Measurements from ENCODE around the gene THSD8.

The THSD8 gene

GRCh38 chr19:12825254-12826131, 23.6 kb downstream of the THSD8 start:
- no peak overlapping the region for H3K4me3 ChIP-seq (ENCODE audit: low read depth, low read length)
- peak; percentile 47 for TF ChIP-seq CTCF (IDR thresholded peaks at IDR 0.05; ENCODE audit: low read depth, low read length)
- no peak for DNase-seq (ENCODE audit: low read depth, low spot score)

GRCh38 chr19:12828494-12828893, 26.6 kb downstream of the THSD8 start:
- no peak for DNase-seq (ENCODE audit: low read depth, low spot score)
- no peak for TF ChIP-seq CTCF (IDR thresholded peaks at IDR 0.05; ENCODE audit: low read depth, low read length)
- in situ Hi-C loops (cut with HindIII; ENCODE audit: low sequenced_read_pairs), result no loop called here

More at GRCh38 chr19:12825254-12826131, 23.6 kb downstream of the THSD8 start:
- in situ Hi-C loops (cut with HindIII; ENCODE audit: low sequenced_read_pairs), result no loop called here

GRCh38 chr19:12833418-12833737, 31.5 kb downstream of the THSD8 start:
- H3K4me3 ChIP-seq (ENCODE audit: low read depth, low read length), result no peak overlapping the region
- no peak for DNase-seq (ENCODE audit: low read depth, low spot score)
- in situ Hi-C loops (cut with HindIII; ENCODE audit: low sequenced_read_pairs), result no loop called here
- no peak for TF ChIP-seq CTCF (IDR thresholded peaks at IDR 0.05; ENCODE audit: low read depth, low read length)

More at GRCh38 chr19:12828494-12828893, 26.6 kb downstream of the THSD8 start:
- H3K4me3 ChIP-seq (ENCODE audit: low read depth, low read length), result no peak overlapping the region

- peak overlapping the region; percentile 31 for H3K4me3 ChIP-seq (ENCODE audit: low read depth, low read length)
- no peak for DNase-seq (ENCODE audit: low read depth, low spot score)
- in situ Hi-C loops (cut with HindIII; ENCODE audit: low sequenced_read_pairs), result no loop called here
- no peak for TF ChIP-seq CTCF (IDR thresholded peaks at IDR 0.05; ENCODE audit: low read depth, low read length)
These were observed 32.1 kb downstream of the THSD8 start for GRCh38 chr19:12833738-12834565.

GRCh38 chr19:12834566-12834943, 32.7 kb downstream of the THSD8 start, which contains the start of gene RTBDN:
RTBDN (minus strand) TSS chr19:12834579; CDS start chr19:12829979, 4,600 bp downstream.
- in situ Hi-C loops (cut with HindIII; ENCODE audit: low sequenced_read_pairs), result no loop called here
- DNase-seq (ENCODE audit: low read depth, low spot score), result no peak
- no peak for TF ChIP-seq CTCF (IDR thresholded peaks at IDR 0.05; ENCODE audit: low read depth, low read length)
- peak within 1 kb of the TSS; percentile 31 for H3K4me3 ChIP-seq (ENCODE audit: low read depth, low read length)

GRCh38 chr19:12834976-12835757, 33.3 kb downstream of the THSD8 start:
- no peak overlapping the region for H3K4me3 ChIP-seq (ENCODE audit: low read depth, low read length)
- DNase-seq (ENCODE audit: low read depth, low spot score), result no peak
- in situ Hi-C loops (cut with HindIII; ENCODE audit: low sequenced_read_pairs), result no loop called here
- no peak for TF ChIP-seq CTCF (IDR thresholded peaks at IDR 0.05; ENCODE audit: low read depth, low read length)
